Neural crest cell (in vitro differentiated cells): Measurements from ENCODE around the gene UTS2. TPM values are rescaled to one million over a fixed set of nuclear protein-coding genes. Genes with fewer than 3 reads are reported as not detected.

Source experiments
- DNase-seq: peaks from one replicate; pipeline ENCODE4 v3.0.0; 2021; ENCODE audit warnings: low read depth, mixed read lengths, low spot score
- H3K27ac Mint-ChIP-seq: one replicate; pipeline ENCODE4 v1.8.0; 2021; ENCODE audit warnings: mild to moderate bottlenecking, mixed read lengths; ENCODE audit not compliant: unreplicated experiment
- H3K27me3 Mint-ChIP-seq: 2 replicates; pipeline ENCODE4 v1.8.0; 2021; ENCODE audit warnings: low read depth, mild to moderate bottlenecking, mixed read lengths
- H3K36me3 Mint-ChIP-seq: 2 replicates; pipeline ENCODE4 v1.8.0; 2021; ENCODE audit warnings: low read depth, mild to moderate bottlenecking, mixed read lengths
- H3K4me1 Mint-ChIP-seq: 2 replicates; pipeline ENCODE4 v1.8.0; 2021; ENCODE audit warnings: mixed read lengths
- H3K4me3 Mint-ChIP-seq: one replicate; pipeline ENCODE4 v1.8.0; 2021; ENCODE audit warnings: mild to moderate bottlenecking, mixed read lengths
- H3K9me3 Mint-ChIP-seq: 2 replicates; pipeline ENCODE4 v1.8.0; 2021; ENCODE audit warnings: mixed read lengths
- total RNA-seq: library from RNA; stranded (reverse); gene quantifications from 2 replicates; pipeline ENCODE4 v1.2.1, GENCODE V29; 2021
- TF ChIP-seq, protein P1 (sequence below): fragments of 200-600 bp; sonication (generic); conservative IDR thresholded peaks from 2 replicates; pipeline ENCODE4 v1.5.0; 2021; ENCODE audit warnings: antibody characterized with exemption, mild to moderate bottlenecking

UTS2 gene
- total RNA-seq, 1 donor from 2014 or later: not detected

DNA sequence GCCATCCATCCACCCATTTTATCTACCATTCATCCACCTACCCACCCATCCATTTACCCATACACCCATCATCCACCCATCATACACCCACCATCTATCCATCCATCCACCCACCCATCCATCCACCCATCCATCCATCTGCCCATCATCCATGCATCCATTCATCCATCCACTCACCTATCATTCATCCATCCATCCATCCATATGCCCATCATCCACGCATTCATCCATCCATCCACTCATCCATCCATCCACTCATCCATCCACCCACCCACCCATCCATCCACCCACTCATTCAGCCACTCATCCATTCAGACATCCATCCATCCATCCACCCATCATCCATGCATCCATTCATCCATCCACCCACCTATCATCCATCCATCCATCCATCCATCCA, 31.9 kb upstream of the UTS2 start:
- peaks cover 7% of the 10 kb centered on the region for H3K9me3 Mint-ChIP-seq
- DNase-seq: no peak
- H3K27me3 Mint-ChIP-seq: peaks cover 18% of the 10 kb centered on the region
- no peak overlapping the region for H3K4me3 Mint-ChIP-seq
- no peaks in the 10 kb centered on the region for H3K36me3 Mint-ChIP-seq
- no peaks in the 10 kb centered on the region for H3K4me1 Mint-ChIP-seq
- TF ChIP-seq, protein P1, sequence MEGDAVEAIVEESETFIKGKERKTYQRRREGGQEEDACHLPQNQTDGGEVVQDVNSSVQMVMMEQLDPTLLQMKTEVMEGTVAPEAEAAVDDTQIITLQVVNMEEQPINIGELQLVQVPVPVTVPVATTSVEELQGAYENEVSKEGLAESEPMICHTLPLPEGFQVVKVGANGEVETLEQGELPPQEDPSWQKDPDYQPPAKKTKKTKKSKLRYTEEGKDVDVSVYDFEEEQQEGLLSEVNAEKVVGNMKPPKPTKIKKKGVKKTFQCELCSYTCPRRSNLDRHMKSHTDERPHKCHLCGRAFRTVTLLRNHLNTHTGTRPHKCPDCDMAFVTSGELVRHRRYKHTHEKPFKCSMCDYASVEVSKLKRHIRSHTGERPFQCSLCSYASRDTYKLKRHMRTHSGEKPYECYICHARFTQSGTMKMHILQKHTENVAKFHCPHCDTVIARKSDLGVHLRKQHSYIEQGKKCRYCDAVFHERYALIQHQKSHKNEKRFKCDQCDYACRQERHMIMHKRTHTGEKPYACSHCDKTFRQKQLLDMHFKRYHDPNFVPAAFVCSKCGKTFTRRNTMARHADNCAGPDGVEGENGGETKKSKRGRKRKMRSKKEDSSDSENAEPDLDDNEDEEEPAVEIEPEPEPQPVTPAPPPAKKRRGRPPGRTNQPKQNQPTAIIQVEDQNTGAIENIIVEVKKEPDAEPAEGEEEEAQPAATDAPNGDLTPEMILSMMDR: no peak
- H3K27ac Mint-ChIP-seq: no peak overlapping the region

DNA sequence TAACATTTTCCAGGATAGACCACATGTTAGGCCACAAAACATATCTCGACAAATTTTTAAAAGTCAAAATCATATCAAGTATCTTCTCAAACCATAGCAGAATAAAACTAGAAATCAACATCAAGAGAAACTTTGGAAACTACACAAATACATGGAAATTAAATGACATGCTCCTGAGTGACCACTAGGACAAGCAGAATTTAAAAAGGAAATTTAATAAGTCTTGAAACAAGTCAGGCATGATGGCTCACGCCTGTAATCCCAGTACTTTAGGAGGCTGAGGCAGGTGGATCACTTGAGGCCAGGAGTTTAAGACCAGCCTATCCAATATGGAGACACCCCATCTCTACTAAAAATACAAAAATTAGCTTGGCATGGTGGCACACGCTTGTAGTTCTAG, 26.4 kb upstream of the UTS2 start:
- no peak overlapping the region for H3K4me3 Mint-ChIP-seq
- peaks cover 7% of the 10 kb centered on the region for H3K27me3 Mint-ChIP-seq
- H3K4me1 Mint-ChIP-seq: no peaks in the 10 kb centered on the region
- no peak for DNase-seq
- no peak overlapping the region for H3K27ac Mint-ChIP-seq
- peaks cover 2% of the 10 kb centered on the region for H3K36me3 Mint-ChIP-seq
- H3K9me3 Mint-ChIP-seq: peaks cover 9% of the 10 kb centered on the region
- TF ChIP-seq, protein P1: no peak

DNA sequence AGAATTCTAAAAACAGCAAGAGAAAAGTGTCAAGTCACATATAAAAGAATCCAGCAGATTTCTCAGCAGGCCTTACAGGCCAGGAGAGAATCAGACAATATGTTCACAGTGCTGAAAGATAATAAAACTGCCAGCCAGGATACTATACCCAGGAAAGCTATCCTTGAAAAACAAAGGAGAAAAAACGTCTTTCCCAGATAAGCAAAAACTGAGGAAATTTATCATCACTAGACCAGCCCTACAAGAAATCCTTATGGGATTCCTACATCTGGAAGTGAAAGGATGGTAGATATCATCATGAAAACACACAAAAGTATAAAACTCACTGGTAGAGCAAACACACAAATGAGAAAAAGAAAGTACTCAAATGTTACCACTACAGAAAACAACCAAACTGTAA, 25.2 kb upstream of the UTS2 start:
- H3K36me3 Mint-ChIP-seq: peaks cover 2% of the 10 kb centered on the region
- H3K27ac Mint-ChIP-seq: no peak overlapping the region
- no peaks in the 10 kb centered on the region for H3K4me1 Mint-ChIP-seq
- H3K4me3 Mint-ChIP-seq: no peak overlapping the region
- DNase-seq: no peak
- peaks cover 9% of the 10 kb centered on the region for H3K9me3 Mint-ChIP-seq
- TF ChIP-seq, protein P1: no peak
- peaks cover 3% of the 10 kb centered on the region for H3K27me3 Mint-ChIP-seq

DNA sequence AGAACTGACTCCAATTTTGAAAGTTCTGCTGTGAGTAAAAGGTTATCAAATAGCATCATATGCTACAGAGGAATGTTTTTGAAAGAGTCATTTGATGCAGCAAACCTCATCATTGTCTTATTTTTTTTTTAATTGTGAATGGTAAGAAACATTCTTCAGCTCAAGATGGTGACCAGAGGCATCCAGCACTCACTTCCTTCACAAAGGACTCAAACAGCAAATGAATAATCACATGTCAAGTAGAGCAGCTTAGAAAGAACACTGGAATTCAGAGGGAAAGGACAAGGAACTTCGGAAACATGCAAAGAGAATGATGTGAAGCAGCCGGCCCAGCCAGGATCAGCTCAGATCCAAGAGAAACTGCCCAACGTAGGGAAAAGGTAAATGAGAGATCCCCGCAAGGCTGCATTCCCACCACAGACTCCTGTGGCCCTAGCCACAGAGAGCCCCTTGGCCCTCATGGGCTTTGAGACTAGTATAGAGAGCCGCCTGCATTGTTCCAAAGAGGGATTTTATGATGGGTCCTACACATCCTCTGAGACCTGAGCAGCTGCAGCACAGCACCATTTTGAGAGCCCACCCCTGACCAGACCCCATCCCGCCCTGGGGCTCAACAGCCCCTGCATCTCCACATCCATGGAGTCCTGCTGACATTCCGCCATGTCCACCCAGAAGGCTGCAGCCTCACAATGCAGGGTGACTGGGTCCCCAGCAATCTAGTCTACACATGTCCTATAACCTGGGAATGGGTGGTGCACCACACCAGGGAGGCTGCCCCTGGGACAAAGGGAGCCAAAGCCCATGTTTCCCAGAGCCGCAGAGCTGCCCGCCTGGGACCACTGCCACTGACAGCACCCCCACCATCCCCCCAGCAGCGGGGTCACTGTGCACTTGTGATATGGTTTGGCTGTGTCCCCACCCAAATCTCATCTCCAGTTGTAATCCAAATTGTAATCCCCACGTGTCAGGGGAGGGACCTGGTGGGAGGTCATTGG, 21.2 kb upstream of the UTS2 start:
- TF ChIP-seq, protein P1: no peak
- no peaks in the 10 kb centered on the region for H3K27me3 Mint-ChIP-seq
- peaks cover 9% of the 10 kb centered on the region for H3K9me3 Mint-ChIP-seq
- H3K4me3 Mint-ChIP-seq: no peak overlapping the region
- H3K27ac Mint-ChIP-seq: no peak overlapping the region
- DNase-seq: no peak
- H3K36me3 Mint-ChIP-seq: peaks cover 2% of the 10 kb centered on the region
- H3K4me1 Mint-ChIP-seq: no peaks in the 10 kb centered on the region

DNA sequence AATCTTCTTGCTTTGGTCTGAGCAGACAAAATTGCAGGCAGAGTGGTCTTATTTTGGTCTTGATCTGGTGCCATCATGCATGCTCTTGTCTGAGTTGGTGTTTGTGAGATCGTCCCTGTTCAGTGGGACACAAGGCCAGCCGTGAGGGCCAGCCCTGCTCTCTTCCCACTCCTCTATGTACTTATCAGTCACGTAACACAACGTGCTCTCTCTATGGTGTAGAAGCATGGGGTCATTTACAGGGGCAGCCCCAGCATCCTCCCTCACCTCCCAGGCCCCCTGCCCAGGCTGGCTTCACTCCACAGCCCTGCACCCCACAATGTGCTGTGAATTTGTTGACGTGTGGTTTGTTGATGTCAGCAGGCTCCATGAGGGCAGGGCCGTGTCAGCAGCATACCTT, 18.3 kb upstream of the UTS2 start:
- Mint-ChIP-seq H3K27ac (no peak overlapping the region), H3K36me3 (no peaks in the 10 kb centered on the region), H3K4me3 (no peak overlapping the region), H3K9me3 (no peaks in the 10 kb centered on the region), H3K27me3 (no peaks in the 10 kb centered on the region), H3K4me1 (no peaks in the 10 kb centered on the region)
- DNase-seq: no peak
- TF ChIP-seq, protein P1: no peak
